IMR-90 (cell line): ENCODE measurements around the gene AREL1. TPM values are rescaled to one million over a fixed set of nuclear protein-coding genes. Genes with fewer than 3 reads are reported as not detected.

ENCODE experiments used
- ATAC-seq: fragments of 200-7000 bp; cut with Tn5 transposase; 2 replicates; pipeline ENCODE4 v1.9.1; 2020; ENCODE audit warnings: low read depth, mild to moderate bottlenecking, moderate library complexity
- BruUV-seq: library from RNA; stranded (reverse); fragments of 400-500 nt; replicated peaks from 2 replicates; lab custom pipeline; 2021; lab: Mats Ljungman, UMichigan
- CTCF ChIA-PET: fragments of 300-600 bp; formaldehyde crosslinking; extraction: SDS; loops from one replicate; lab custom pipeline; 2021; ENCODE audit warnings: antibody characterized with exemption; lab: Yijun Ruan, JAX
- POLR2A ChIA-PET: fragments of 300-600 bp; sonication (Branson Sonifier 250); formaldehyde crosslinking; loops from one replicate; lab custom pipeline; 2022; ENCODE audit warnings: antibody characterized with exemption; ENCODE audit not compliant: unreplicated experiment; lab: Charles Lee
- DNase-seq: peaks from one replicate; pipeline ENCODE4 v3.0.0; 2013
- H2AFZ ChIP-seq: replicated peaks from 2 replicates; pipeline ENCODE3; 2013; ENCODE audit warnings: low read length, mild to moderate bottlenecking; ENCODE audit not compliant: poor library complexity
- H2AK5ac ChIP-seq: 2 replicates; pipeline ENCODE4 v1.6.1; 2013; ENCODE audit warnings: low read depth, low read length, inconsistent platforms
- H2AK9ac ChIP-seq: replicated peaks from 2 replicates; pipeline ENCODE3; 2013; ENCODE audit warnings: mild to moderate bottlenecking, low read depth, low read length, moderate library complexity; ENCODE audit not compliant: poor library complexity
- H2BK120ac ChIP-seq: 2 replicates; pipeline ENCODE4 v1.6.1; 2013; ENCODE audit warnings: low read depth, low read length, inconsistent platforms
- H2BK15ac ChIP-seq: 3 replicates; pipeline ENCODE4 v1.6.1; 2013; ENCODE audit warnings: low read depth, low read length, inconsistent platforms
- H2BK20ac ChIP-seq: 2 replicates; pipeline ENCODE4 v1.6.1; 2013; ENCODE audit warnings: low read depth, mild to moderate bottlenecking, inconsistent platforms, low read length, moderate library complexity
- H2BK5ac ChIP-seq: 2 replicates; pipeline ENCODE4 v1.6.1; 2013; ENCODE audit warnings: mild to moderate bottlenecking, low read depth, low read length, inconsistent platforms; ENCODE audit not compliant: poor library complexity, severe bottlenecking
- H3K14ac ChIP-seq: replicated peaks from 2 replicates; pipeline ENCODE4 v1.6.1; 2013; ENCODE audit warnings: low read depth, low read length, inconsistent platforms
- H3K18ac ChIP-seq: 2 replicates; pipeline ENCODE4 v1.6.1; 2013; ENCODE audit warnings: low read depth, low read length, control low read depth
- H3K23ac ChIP-seq: 2 replicates; pipeline ENCODE4 v1.6.1; 2013; ENCODE audit warnings: low read depth, low read length, inconsistent platforms
- H3K27ac ChIP-seq: 2 replicates; pipeline ENCODE4 v1.5.1; 2013; ENCODE audit warnings: mild to moderate bottlenecking, control low read depth, low read length; ENCODE audit not compliant: insufficient read depth
- H3K27me3 ChIP-seq: 2 replicates; pipeline ENCODE4 v1.6.1; 2013; ENCODE audit warnings: low read length; ENCODE audit not compliant: control insufficient read depth, insufficient read depth
- H3K36me3 ChIP-seq: 2 replicates; pipeline ENCODE4 v1.6.1; 2013; ENCODE audit warnings: low read length, mixed read lengths; ENCODE audit not compliant: control insufficient read depth, insufficient read depth
- H3K4ac ChIP-seq: 2 replicates; pipeline ENCODE4 v1.6.1; 2013; ENCODE audit warnings: low read depth, low read length, inconsistent platforms
- H3K4me1 ChIP-seq: 2 replicates; pipeline ENCODE4 v1.6.1; 2013; ENCODE audit warnings: low read length, mixed read lengths; ENCODE audit not compliant: control insufficient read depth, insufficient read depth
- H3K4me2 ChIP-seq: 2 replicates; pipeline ENCODE4 v1.6.1; 2013; ENCODE audit warnings: low read depth, mild to moderate bottlenecking, control low read depth, low read length, moderate library complexity
- H3K4me3 ChIP-seq: 2 replicates; pipeline ENCODE4 v1.5.1; 2013; ENCODE audit warnings: low read depth, mild to moderate bottlenecking, control low read depth, low read length, moderate library complexity; ENCODE audit not compliant: insufficient read depth
- H3K56ac ChIP-seq: 2 replicates; pipeline ENCODE4 v1.6.1; 2013; ENCODE audit warnings: low read length, inconsistent platforms; ENCODE audit not compliant: insufficient read depth; ENCODE audit errors: extremely low read depth
- H3K79me1 ChIP-seq, 2 experiments: 2 replicates each; pipeline ENCODE4 v1.6.1; 2013; ENCODE audit warnings: low read length in 2 of 2, inconsistent platforms in 1 of 2, low read depth in 1 of 2
- H3K9ac ChIP-seq: 2 replicates; pipeline ENCODE4 v1.6.1; 2013; ENCODE audit warnings: low read depth, low read length, control low read depth
- H3K9me1 ChIP-seq: 2 replicates; pipeline ENCODE4 v1.6.1; 2013; ENCODE audit warnings: low read length, inconsistent platforms; ENCODE audit not compliant: insufficient read depth
- H3K9me3 ChIP-seq: 2 replicates; pipeline ENCODE4 v1.6.1; 2013; ENCODE audit warnings: low read length; ENCODE audit not compliant: control insufficient read depth, insufficient read depth
- H4K20me1 ChIP-seq: 2 replicates; pipeline ENCODE4 v1.6.1; 2013; ENCODE audit warnings: low read length, inconsistent platforms; ENCODE audit not compliant: insufficient read depth
- H4K5ac ChIP-seq: 2 replicates; pipeline ENCODE4 v1.6.1; 2013; ENCODE audit warnings: mild to moderate bottlenecking, low read depth, low read length, control low read depth
- H4K8ac ChIP-seq, 2 experiments: 2 replicates each; pipeline ENCODE4 v1.6.1; 2013; ENCODE audit warnings: low read depth in 2 of 2, low read length in 2 of 2, control low read depth in 1 of 2, inconsistent platforms in 1 of 2
- H4K91ac ChIP-seq: 2 replicates; pipeline ENCODE4 v1.6.1; 2013; ENCODE audit warnings: low read depth, low read length, inconsistent platforms; ENCODE audit not compliant: insufficient read depth
- MXI1 ChIP-seq: IDR thresholded peaks from 2 replicates; pipeline ENCODE4 v1.6.1; 2012; ENCODE audit warnings: low read depth, mild to moderate bottlenecking, low read length, moderate library complexity, borderline replicate concordance
- POLR2A ChIP-seq: IDR thresholded peaks from 2 replicates; pipeline ENCODE4 v1.6.1; 2012; ENCODE audit warnings: mild to moderate bottlenecking, low read depth, low read length
- RAD21 ChIP-seq: IDR thresholded peaks from 2 replicates; pipeline ENCODE4 v1.6.1; 2012; ENCODE audit warnings: low read length, improper control_type of control experiment
- SMC3 ChIP-seq: fragments of 150-350 bp; IDR thresholded peaks from 2 replicates; pipeline ENCODE4 v1.6.1; 2016; ENCODE audit warnings: low read depth, mild to moderate bottlenecking, antibody characterized with exemption, low read length, moderate library complexity
- WGBS, 2 experiments: methylation state at CpG; one replicate each; pipeline versions ENCODE4 v1.1.5 to v1.1.7; 2013; ENCODE audit warnings: missing lambda C conversion rate in 2 of 2; ENCODE audit not compliant: insufficient read length in 1 of 2; ENCODE audit errors: extremely low coverage in 2 of 2; 5-methylcytosine and 5-hydroxymethylcytosine counted together
- dilution Hi-C: fragments of 300-500 bp; cut with HindIII; formaldehyde crosslinking; loops from one replicate; pipeline ENCODE4 v1.14.3; 2018; ENCODE audit warnings: low sequenced_read_pairs; ENCODE audit not compliant: unreplicated experiment
- in situ Hi-C: fragments of 300-500 bp; cut with MboI; formaldehyde crosslinking; loops from 3 replicates; pipeline ENCODE4 v1.14.3; 2019; ENCODE audit warnings: low sequenced_read_pairs, inconsistent platforms, mixed read lengths
- intact Hi-C: fragments of 100-400 bp; cut with micrococcal nuclease; formaldehyde crosslinking; loops from 2 replicates; pipeline ENCODE4 v1.10.0; 2022
- polyA plus RNA-seq, 3 experiments: library from polyadenylated mRNA; depleted of rRNA; stranded (reverse); fragments of >200 nt; gene quantifications; 2 replicates each; pipeline ENCODE4 v1.2.3, GENCODE V29; 2012; ENCODE audit warnings: low replicate concordance in 1 of 3
- total RNA-seq: library from RNA; depleted of rRNA; stranded (reverse); fragments of >200 nt; gene quantifications from 2 replicates; pipeline ENCODE4 v1.2.3, GENCODE V29; 2012

Gene AREL1
- total and polyA plus RNA-seq, 2 of the 4 experiments (the other 2 are of a cell fraction) = 30.0 to 39.3 TPM

GRCh38 chr14:74661726-74662450, 51.0 kb downstream of the AREL1 start:
- dilution Hi-C loops = no loop called here
- BruUV-seq = no TSS peak
- Histone ChIP-seq H2BK5ac (no peak overlapping the region), H3K4me1 (peaks cover 13% of the 10 kb centered on the region; the same call in 1 of the 2 replicates), H4K91ac (no peak overlapping the region), H3K18ac (no peak overlapping the region), H3K56ac (no peak overlapping the region), H2AK5ac (no peak overlapping the region), H2BK20ac (no peak overlapping the region), H4K8ac (no peak overlapping the region), H3K9ac (no peak overlapping the region), H2AFZ (no peak overlapping the region), H2BK120ac (no peak overlapping the region), H3K23ac (no peak overlapping the region), H3K9me3 (peaks cover 5% of the 10 kb centered on the region; the same call in 1 of the 2 replicates), H3K4me3 (no peak overlapping the region), H4K5ac (no peak overlapping the region), H3K27ac (no peak overlapping the region), H3K4ac (no peak overlapping the region), H3K14ac (no peak overlapping the region), H3K36me3 (peaks cover 33% of the 10 kb centered on the region), H3K27me3 (no peaks in the 10 kb centered on the region), H3K79me1 (peaks cover 11 to 29% of the 10 kb centered on the region in 2 experiments; a peak in 3 of 4 replicates), H2AK9ac (no peak overlapping the region), H2BK15ac (no peak overlapping the region), H4K20me1 (no peaks in the 10 kb centered on the region), H3K9me1 (peaks cover 27% of the 10 kb centered on the region), H3K4me2 (no peak overlapping the region)
- ATAC-seq (no peak), DNase-seq (no peak)
- ChIA-PET POLR2A (no interaction called here), CTCF (no interaction called here)
- intact Hi-C loops = no loop called here
- no peak for TF ChIP-seq POLR2A
- no peak for TF ChIP-seq MXI1
- no peak for TF ChIP-seq RAD21
- TF ChIP-seq SMC3 = no peak
- in situ Hi-C loops = no loop called here
- 94% methylated on average over 7 of the region's 7 CpGs; no CpG with 5 or more reads in 1 of the 2 experiments for WGBS, 2 experiments
